ENCODE data around the gene DPH6.
"Not testable (repeated sequence)": the region's sequence is repeated elsewhere in the genome, so short reads cannot be mapped to it uniquely, and the experiment has no call there.

Gene DPH6

GRCh38 chr15:35436422-35436821 lies 109.5 kb downstream of the DPH6 start:
- no peak for DNase-seq (ENCODE audit: low spot score)

DNA sequence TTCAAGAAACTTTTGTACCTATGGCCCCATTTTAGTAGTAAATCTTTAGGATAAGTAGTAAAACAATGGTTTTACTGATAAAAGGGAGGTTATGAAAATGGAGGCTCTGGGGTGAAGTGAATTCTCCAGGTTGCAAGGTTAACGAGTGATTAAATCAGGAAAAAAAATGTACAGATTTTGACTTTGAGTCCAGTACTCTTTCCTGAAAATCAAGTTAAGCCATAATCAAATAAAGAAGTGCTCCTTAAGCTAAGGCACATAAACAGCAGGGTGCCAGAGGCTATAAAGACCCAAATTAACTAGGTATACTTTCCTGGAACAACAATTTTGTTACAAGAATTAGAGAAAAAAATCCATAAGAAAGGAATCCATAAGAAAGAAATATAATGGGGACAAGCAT lies 114.7 kb downstream of the DPH6 start:
- no peak for DNase-seq (ENCODE audit: low spot score)

GRCh38 chr15:35430301-35430700 lies 115.7 kb downstream of the DPH6 start:
- DNase-seq (ENCODE audit: low spot score): no peak

DNA sequence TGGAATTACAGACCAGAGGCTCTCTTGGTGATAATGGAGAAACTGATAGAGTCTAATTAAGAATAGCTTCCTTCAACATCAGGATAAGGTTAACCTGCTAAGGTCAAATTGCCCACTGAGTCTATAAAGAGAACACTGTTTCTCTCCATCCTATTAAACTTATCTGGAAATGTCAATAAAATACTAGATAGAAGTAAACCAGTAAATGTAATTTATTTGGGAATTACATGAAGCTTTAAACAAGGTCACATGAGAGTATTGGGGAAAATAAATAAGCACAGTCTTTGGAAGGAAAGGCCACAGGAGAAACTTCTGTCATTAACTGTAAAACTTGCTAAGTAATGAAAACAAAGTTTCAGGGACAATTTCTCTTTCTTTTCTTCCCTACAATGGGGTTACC lies 118.5 kb downstream of the DPH6 start:
- no peak for DNase-seq (ENCODE audit: low spot score)

DNA sequence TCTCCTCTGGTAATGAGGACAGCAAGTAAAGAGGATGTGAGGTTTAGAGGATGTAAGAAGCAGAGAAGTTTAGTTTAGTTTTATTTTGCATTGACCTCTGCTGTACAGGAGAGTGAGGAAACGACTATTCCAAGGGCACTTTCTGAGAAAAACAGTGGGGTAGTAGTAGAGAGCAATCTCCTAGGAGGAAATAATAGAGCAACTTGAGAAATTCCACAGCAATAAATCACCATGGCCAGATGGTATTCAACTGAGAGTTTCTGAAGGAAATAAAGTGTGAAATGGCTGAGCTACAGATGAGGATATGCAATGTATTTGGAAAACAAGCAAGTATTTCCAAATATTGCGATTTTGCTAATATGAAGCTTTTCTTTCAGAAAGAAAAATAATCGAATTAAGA lies 118.9 kb downstream of the DPH6 start:
- no peak for DNase-seq (ENCODE audit: low spot score)

- no peak for DNase-seq (ENCODE audit: low spot score)
Observed at GRCh38 chr15:35410775-35411174, 135.2 kb downstream of the DPH6 start.

DNA sequence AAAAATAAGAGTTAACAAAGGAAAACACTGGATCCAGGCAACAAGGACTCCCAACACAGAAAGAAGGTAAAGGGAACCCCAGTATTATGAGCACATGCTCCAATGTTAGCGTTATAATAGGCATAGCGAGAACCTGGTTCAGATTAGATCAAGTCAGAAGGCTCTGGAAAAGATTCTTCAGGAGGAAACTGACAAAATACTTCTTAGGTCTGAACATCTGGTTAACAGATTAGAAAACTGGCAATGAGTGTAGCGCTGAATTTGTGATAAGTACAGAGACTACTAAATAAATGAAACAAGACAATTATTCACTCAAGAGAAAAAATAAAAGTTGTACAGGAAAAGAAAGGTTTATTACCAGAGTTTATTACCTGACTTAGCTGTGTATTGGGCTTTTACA lies 146.1 kb downstream of the DPH6 start:
- DNase-seq (ENCODE audit: low spot score): no peak

DNA sequence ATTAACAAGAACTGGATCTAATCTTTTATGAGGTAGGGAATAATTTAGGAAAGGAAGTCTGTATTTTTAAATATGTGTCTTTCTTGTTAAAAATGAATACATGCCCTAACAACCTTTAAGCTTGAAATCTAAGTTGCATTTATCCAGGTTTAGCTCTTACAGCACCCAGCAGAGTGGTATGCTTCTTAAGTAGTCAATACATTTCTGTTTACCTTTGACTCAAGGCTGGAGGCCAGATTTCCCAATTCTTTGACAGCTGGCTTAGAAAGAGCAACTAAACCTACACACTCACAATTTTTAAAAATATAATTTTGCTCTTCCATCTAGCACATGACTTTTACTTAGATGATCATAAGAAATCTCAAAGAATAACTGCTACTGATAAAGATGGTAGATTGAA lies 148.9 kb downstream of the DPH6 start:
- no peak for DNase-seq (ENCODE audit: low spot score)

GRCh38 chr15:35394416-35394815 lies 151.5 kb downstream of the DPH6 start:
- no peak for DNase-seq (ENCODE audit: low spot score)

GRCh38 chr15:35393398-35393797 lies 152.6 kb downstream of the DPH6 start:
- no peak for DNase-seq (ENCODE audit: low spot score)

- DNase-seq (ENCODE audit: low spot score): not testable (repeated sequence)
Observed at GRCh38 chr15:35391408-35391984, 154.5 kb downstream of the DPH6 start.

- DNase-seq (ENCODE audit: low spot score): no peak
Observed at GRCh38 chr15:35383506-35383905, 162.5 kb downstream of the DPH6 start.

- DNase-seq (ENCODE audit: low spot score): no peak
Observed at GRCh38 chr15:35381328-35381727, 164.6 kb downstream of the DPH6 start.

DNA sequence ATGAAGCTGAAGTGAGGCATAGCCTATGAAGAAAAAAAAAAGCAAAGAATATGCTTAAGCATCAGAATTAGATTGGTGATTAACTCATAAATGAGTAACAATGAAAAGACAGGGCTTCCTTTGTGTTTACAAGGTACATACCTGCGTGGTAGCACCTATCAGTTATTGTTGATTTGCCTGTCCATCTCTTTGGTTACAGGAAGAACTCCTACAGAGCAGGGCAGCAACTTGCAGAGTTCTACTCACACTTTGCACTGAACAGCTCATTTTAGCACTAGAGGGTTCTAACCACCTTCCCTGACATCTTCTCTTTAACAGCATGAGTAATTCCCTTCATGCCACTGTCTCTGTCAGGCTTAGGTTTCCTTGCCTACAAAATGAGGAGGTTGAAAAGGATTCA lies 166.0 kb downstream of the DPH6 start:
- no peak for DNase-seq (ENCODE audit: low spot score)

- not testable (repeated sequence) for DNase-seq (ENCODE audit: low spot score)
Observed at GRCh38 chr15:35378454-35378853, 167.5 kb downstream of the DPH6 start.

GRCh38 chr15:35376707-35377106 lies 169.3 kb downstream of the DPH6 start:
- DNase-seq (ENCODE audit: low spot score): no peak

- no peak for DNase-seq (ENCODE audit: low spot score)
Observed at GRCh38 chr15:35374661-35375060, 171.3 kb downstream of the DPH6 start.

DNA sequence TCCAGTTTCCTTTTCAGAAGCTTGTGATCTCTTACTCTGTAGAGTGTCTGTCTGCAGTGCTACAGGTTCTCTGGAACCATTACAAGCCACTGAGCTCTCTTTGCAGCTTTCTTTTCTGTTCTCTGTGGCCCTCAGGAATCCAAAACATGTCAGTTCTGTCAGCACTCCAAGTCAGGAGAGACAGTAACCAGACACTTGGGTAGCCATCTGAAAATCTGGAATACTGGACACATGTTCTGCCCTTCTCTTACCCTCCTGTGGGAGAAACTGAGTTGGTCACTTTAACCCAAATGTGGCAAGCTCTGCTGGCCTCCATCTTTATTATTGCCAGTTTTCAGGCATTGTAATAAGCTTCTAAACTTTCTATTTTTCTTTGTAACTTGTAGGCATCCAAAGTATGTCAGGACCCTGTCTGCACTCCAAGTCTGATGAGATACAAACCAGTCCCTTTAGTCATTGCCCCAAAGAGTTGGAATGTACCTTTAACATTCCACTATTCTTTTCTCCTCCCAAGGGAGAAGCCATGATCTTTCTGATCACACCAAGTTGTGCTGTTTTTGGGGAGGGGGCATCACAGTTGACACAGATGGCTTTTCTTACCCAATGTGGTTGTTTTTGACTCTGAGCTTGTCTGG lies 183.7 kb downstream of the DPH6 start:
- no peak for DNase-seq (ENCODE audit: low spot score)

DNA sequence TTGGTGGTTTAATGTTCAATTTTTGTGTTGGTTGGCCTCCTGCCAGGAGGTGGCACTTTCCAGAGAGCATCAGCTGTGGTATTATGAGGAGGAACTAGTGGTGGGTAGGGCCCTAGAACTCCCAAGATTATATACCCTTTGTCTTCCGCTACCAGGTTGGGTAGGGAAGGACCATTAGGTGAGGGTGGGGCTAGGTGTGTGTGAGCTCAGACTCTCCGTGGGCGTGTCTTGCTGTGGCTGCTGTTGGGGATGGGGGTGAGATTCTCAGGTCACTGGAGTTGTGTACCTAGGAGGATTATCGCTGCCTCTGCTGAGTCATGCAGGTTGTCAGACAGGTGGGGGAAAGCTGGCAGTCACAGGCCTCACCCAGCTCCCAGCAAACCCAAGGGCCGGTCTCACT lies 187.1 kb downstream of the DPH6 start:
- DNase-seq (ENCODE audit: low spot score): no peak

DNA sequence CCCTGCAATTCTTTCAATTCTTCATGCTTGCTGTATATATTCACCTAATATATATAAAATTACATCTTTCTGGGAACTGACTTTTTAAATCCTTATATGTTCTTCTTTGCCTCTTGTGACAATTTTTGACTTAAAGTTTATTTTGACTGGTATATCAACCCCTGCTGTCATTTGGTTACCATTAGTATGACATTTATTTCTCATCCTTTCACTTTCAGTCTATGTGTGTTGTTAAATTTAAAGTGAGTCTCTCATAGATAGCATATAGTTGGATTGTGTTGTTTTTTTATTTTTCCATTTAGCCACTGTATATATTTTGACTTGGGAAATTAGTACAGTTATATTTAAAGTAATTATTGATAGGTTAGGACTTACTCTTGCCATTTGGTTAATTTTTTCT lies 194.9 kb downstream of the DPH6 start:
- no peak for DNase-seq (ENCODE audit: low spot score)

GRCh38 chr15:35349916-35350315 lies 196.0 kb downstream of the DPH6 start:
- no peak for DNase-seq (ENCODE audit: low spot score)

DNA sequence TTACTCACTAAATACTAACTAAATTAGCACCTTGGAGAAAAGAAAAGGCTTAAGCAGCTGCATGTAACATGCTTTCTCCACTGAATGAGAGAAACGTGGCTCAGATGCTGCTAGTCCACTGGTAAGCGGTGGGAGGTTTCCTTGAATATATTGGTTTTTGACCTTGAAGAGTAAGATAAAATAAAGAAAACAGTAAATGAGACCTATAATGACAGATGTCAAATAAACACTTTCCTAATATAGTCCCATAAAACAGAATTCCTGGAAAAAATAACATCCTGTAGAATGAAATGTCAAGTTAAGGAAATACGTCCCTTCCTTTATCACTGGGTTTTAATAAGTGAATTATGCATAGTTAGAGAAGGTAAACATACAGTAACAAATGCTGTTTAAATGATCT lies 215.0 kb downstream of the DPH6 start:
- no peak for DNase-seq (ENCODE audit: low spot score)

GRCh38 chr15:35330048-35330695 lies 215.8 kb downstream of the DPH6 start:
- no peak for DNase-seq (ENCODE audit: low spot score)

- DNase-seq (ENCODE audit: low spot score): no peak
Observed at GRCh38 chr15:35329521-35329961, 216.4 kb downstream of the DPH6 start.
